ENCODE measurements around the gene FSTL4. TPM values are rescaled to one million over a fixed set of nuclear protein-coding genes. Genes with fewer than 3 reads are reported as not detected.

Gene FSTL4
- total and polyA plus RNA-seq, 2 donors (not counting 1 experiment from before 2014, with no cell fraction given), result 0.31 to 6.7 TPM

DNA sequence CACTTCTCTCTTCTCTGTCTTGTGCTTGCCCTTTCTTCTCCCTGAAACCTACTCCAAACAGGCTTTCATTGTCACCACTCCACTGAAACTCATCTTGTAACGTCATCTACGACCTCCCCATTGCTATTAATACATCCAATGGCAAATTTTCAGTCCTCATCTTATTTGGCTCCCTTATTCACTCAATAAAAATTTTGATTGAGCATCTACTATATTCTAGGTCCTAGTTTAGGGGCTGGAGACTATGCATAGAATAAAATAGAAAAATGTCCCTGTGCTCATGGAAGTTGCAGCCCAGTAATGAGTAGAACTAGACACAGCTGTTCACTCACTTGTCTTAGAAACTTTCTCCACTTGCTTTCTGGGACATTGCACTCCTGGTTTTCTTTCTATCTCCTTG lies 24.9 kb upstream of the FSTL4 start:
- intact Hi-C loops (cut with micrococcal nuclease), result no loop called here
- Mint-ChIP-seq H3K4me3 (no peak overlapping the region), H3K27me3 (peaks cover 29% of the 10 kb centered on the region), H3K27ac (no peak overlapping the region), H3K4me1 (peaks cover 2% of the 10 kb centered on the region), H3K9me3 (ENCODE audit: insufficient read depth) (peaks cover 3% of the 10 kb centered on the region)
- peaks cover 4 to 5% of the 10 kb centered on the region in 2 donors for H3K4me1 ChIP-seq (ENCODE audit: control insufficient read depth in 2 of 2, insufficient read depth in 2 of 2, low read length in 2 of 2)
- DNase-seq, result no peak
- peaks cover 0 to 18% (median 10%) of the 10 kb centered on the region in 4 experiments for H3K27me3 ChIP-seq (replicated peaks in 1 of 4; ENCODE audit: control extremely low read depth in 1 of 4, control insufficient read depth in 3 of 4, insufficient read depth in 4 of 4, low read length in 3 of 4)
- H3K4me2 ChIP-seq (replicated peaks; ENCODE audit: low read depth, low read length, poor library complexity, severe bottlenecking), result no peak overlapping the region
- 40% methylated on average over 2 of the region's 2 CpGs for WGBS (ENCODE audit: insufficient coverage)
- ATAC-seq (ENCODE audit: low read depth), result no peak
- POLR2A ChIA-PET, result no interaction called here
- H3K27ac ChIP-seq (ENCODE audit: low read length in 2 of 2), result no peak overlapping the region
- no peaks in the 10 kb centered on the region for H3K9me3 ChIP-seq (ENCODE audit: control extremely low read depth in 1 of 3, control insufficient read depth in 2 of 3, insufficient read depth in 1 of 3, low read length in 2 of 3)
- H3K9ac ChIP-seq (ENCODE audit: low read length), result no peak overlapping the region
- H3K36me3 ChIP-seq (replicated peaks in 1 of 2; ENCODE audit: control extremely low read depth in 1 of 2, control insufficient read depth in 1 of 2, extremely low read depth in 1 of 2, insufficient read depth in 2 of 2, low read length in 1 of 2), result no peaks in the 10 kb centered on the region
- H4K20me1 ChIP-seq (ENCODE audit: control insufficient read depth, insufficient read depth, low read length, poor library complexity, severe bottlenecking), result no peaks in the 10 kb centered on the region
- no peak overlapping the region for H3K4me3 ChIP-seq (ENCODE audit: control extremely low read depth in 1 of 5, extremely low read depth in 1 of 5, insufficient read depth in 1 of 5, low read depth in 2 of 5, low read length in 4 of 5)
- CTCF ChIA-PET, result interaction anchor here (0.6 kb wide), 1 partner anchor 22 kb away, joined by 3 read pairs; no protein-coding TSS in a partner anchor
- no peak for TF ChIP-seq EZH2 (IDR thresholded peaks at IDR 0.05; ENCODE audit: borderline replicate concordance, insufficient read depth, low read depth, low read length, poor library complexity, severe bottlenecking)
- TF ChIP-seq, protein P1, sequence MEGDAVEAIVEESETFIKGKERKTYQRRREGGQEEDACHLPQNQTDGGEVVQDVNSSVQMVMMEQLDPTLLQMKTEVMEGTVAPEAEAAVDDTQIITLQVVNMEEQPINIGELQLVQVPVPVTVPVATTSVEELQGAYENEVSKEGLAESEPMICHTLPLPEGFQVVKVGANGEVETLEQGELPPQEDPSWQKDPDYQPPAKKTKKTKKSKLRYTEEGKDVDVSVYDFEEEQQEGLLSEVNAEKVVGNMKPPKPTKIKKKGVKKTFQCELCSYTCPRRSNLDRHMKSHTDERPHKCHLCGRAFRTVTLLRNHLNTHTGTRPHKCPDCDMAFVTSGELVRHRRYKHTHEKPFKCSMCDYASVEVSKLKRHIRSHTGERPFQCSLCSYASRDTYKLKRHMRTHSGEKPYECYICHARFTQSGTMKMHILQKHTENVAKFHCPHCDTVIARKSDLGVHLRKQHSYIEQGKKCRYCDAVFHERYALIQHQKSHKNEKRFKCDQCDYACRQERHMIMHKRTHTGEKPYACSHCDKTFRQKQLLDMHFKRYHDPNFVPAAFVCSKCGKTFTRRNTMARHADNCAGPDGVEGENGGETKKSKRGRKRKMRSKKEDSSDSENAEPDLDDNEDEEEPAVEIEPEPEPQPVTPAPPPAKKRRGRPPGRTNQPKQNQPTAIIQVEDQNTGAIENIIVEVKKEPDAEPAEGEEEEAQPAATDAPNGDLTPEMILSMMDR (IDR thresholded peaks at IDR 0.05), result no peak
- no peak overlapping the region for H2AFZ ChIP-seq (ENCODE audit: insufficient read depth, low read depth, low read length, poor library complexity, severe bottlenecking)
- H3K79me2 ChIP-seq (ENCODE audit: control insufficient read depth, insufficient read depth, low read length), result no peaks in the 10 kb centered on the region

DNA sequence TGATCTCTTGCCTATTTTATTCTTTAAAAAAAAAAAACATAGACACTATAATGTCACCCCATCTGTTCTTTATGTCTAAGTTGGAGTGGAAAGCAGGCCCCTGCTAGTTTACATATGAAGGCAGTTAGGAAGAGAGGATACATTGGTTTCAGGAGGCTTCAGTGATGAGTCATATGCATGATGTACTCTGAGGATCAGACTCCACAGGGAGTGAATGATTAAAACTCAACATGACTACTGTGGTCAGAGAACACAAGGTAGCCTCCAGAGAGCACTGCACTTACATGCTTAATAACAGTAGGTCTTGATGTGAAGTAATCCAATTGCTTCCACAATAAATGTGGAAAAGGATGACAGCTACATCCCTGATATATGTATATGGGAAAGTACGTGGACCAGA lies 22.7 kb upstream of the FSTL4 start:
- H3K9me3 ChIP-seq (ENCODE audit: control extremely low read depth in 1 of 3, control insufficient read depth in 2 of 3, insufficient read depth in 1 of 3, low read length in 2 of 3), result no peaks in the 10 kb centered on the region
- ChIA-PET CTCF (no interaction called here), POLR2A (no interaction called here)
- no peaks in the 10 kb centered on the region for H4K20me1 ChIP-seq (ENCODE audit: control insufficient read depth, insufficient read depth, low read length, poor library complexity, severe bottlenecking)
- Mint-ChIP-seq H3K9me3 (ENCODE audit: insufficient read depth) (peaks cover 3% of the 10 kb centered on the region), H3K27ac (no peak overlapping the region), H3K4me1 (no peaks in the 10 kb centered on the region), H3K4me3 (no peak overlapping the region), H3K27me3 (peaks cover 38% of the 10 kb centered on the region)
- no peak overlapping the region for H3K4me2 ChIP-seq (replicated peaks; ENCODE audit: low read depth, low read length, poor library complexity, severe bottlenecking)
- no peaks in the 10 kb centered on the region for H3K4me1 ChIP-seq (ENCODE audit: control insufficient read depth in 2 of 2, insufficient read depth in 2 of 2, low read length in 2 of 2)
- H3K27ac ChIP-seq (ENCODE audit: low read length in 2 of 2), result no peak overlapping the region
- H3K4me3 ChIP-seq (ENCODE audit: control extremely low read depth in 1 of 5, extremely low read depth in 1 of 5, insufficient read depth in 1 of 5, low read depth in 2 of 5, low read length in 4 of 5), result no peak overlapping the region
- ATAC-seq (ENCODE audit: low read depth), result no peak
- no peak overlapping the region for H3K9ac ChIP-seq (ENCODE audit: low read length)
- intact Hi-C loops (cut with micrococcal nuclease), result no loop called here
- WGBS (ENCODE audit: insufficient coverage), result no CpG with 5 or more reads among the region's 1 CpG
- no peaks in the 10 kb centered on the region for H3K36me3 ChIP-seq (replicated peaks in 1 of 2; ENCODE audit: control extremely low read depth in 1 of 2, control insufficient read depth in 1 of 2, extremely low read depth in 1 of 2, insufficient read depth in 2 of 2, low read length in 1 of 2)
- peaks cover 0 to 13% (median 8%) of the 10 kb centered on the region in 4 experiments for H3K27me3 ChIP-seq (replicated peaks in 1 of 4; ENCODE audit: control extremely low read depth in 1 of 4, control insufficient read depth in 3 of 4, insufficient read depth in 4 of 4, low read length in 3 of 4)
- TF ChIP-seq EZH2 (IDR thresholded peaks at IDR 0.05; ENCODE audit: borderline replicate concordance, insufficient read depth, low read depth, low read length, poor library complexity, severe bottlenecking), result no peak
- TF ChIP-seq, protein P1 (IDR thresholded peaks at IDR 0.05), result no peak
- H3K79me2 ChIP-seq (ENCODE audit: control insufficient read depth, insufficient read depth, low read length), result no peaks in the 10 kb centered on the region
- no peak overlapping the region for H2AFZ ChIP-seq (ENCODE audit: insufficient read depth, low read depth, low read length, poor library complexity, severe bottlenecking)
- DNase-seq, result no peak

Data from B cell (primary cell).